Fibroblast of mammary gland (primary cell): ENCODE measurements around the gene SLC1A2.
"Not testable (repeated sequence)": the region's sequence is repeated elsewhere in the genome, so short reads cannot be mapped to it uniquely, and the experiment has no call there.

ENCODE experiments used
- DNase-seq: peaks from one replicate; pipeline ENCODE4 v3.0.0-alpha.2; 2010; ENCODE audit warnings: low read depth
- H3K4me3 ChIP-seq: 2 replicates; pipeline ENCODE4 v1.5.1; 2011; ENCODE audit warnings: low read depth, mild to moderate bottlenecking, low read length, moderate library complexity; ENCODE audit not compliant: control insufficient read depth
- CTCF ChIP-seq: conservative IDR thresholded peaks from 2 replicates; pipeline ENCODE4 v1.5.1; 2011; ENCODE audit warnings: low read depth, low read length, inconsistent platforms; ENCODE audit not compliant: control insufficient read depth, insufficient read depth

SLC1A2 gene

GRCh38 chr11:35233518-35233917 is 185.8 kb downstream of the SLC1A2 start:
- no peak for DNase-seq
- TF ChIP-seq CTCF = no peak
- no peak overlapping the region for H3K4me3 ChIP-seq

- no peak for TF ChIP-seq CTCF
- H3K4me3 ChIP-seq = no peak overlapping the region
- DNase-seq = no peak
Measured at GRCh38 chr11:35232891-35233330, 186.4 kb downstream of the SLC1A2 start.

GRCh38 chr11:35231076-35231860 is 188.1 kb downstream of the SLC1A2 start:
- no peak overlapping the region for H3K4me3 ChIP-seq
- DNase-seq = no peak
- no peak for TF ChIP-seq CTCF

GRCh38 chr11:35230388-35230787 is 189.0 kb downstream of the SLC1A2 start:
- TF ChIP-seq CTCF = no peak

GRCh38 chr11:35228328-35228725 is 191.0 kb downstream of the SLC1A2 start:
- DNase-seq = no peak
- no peak for TF ChIP-seq CTCF
- H3K4me3 ChIP-seq = no peak overlapping the region

More at GRCh38 chr11:35230388-35230787, 189.0 kb downstream of the SLC1A2 start:
- no peak for DNase-seq
- H3K4me3 ChIP-seq = no peak overlapping the region

- TF ChIP-seq CTCF = no peak
- DNase-seq = peak; percentile 41
- no peak overlapping the region for H3K4me3 ChIP-seq
Measured at GRCh38 chr11:35227576-35228327, 191.6 kb downstream of the SLC1A2 start.

- DNase-seq, H3K4me3 ChIP-seq: not testable (repeated sequence)
Measured at GRCh38 chr11:35226756-35227155, 192.6 kb downstream of the SLC1A2 start.
